A549 treated with RU486 at 1 μM for 4 hours (cell line): ENCODE measurements around the gene DSTYK. TPM values are rescaled to one million over a fixed set of nuclear protein-coding genes. Genes with fewer than 3 reads are reported as not detected.

Experiments
- total RNA-seq: library from RNA; stranded (reverse); fragments of 200-300 nt; extraction: Qiagen RNA extraction; gene quantifications from 5 replicates; pipeline ENCODE4 v1.2.3, GENCODE V29; 2022; ENCODE audit warnings: low read depth

DSTYK gene
- total RNA-seq = 6.2 to 9.7 TPM (median 9.5 TPM) in 5 replicates

GRCh38 chr1:205211169-205211838 lies at the start of gene DSTYK:
Gene DSTYK (minus strand): TSS chr1:205211702. CDS start chr1:205211535, 167 bp downstream.

GRCh38 chr1:205227584-205228013 lies 16.1 kb upstream of the DSTYK start, which contains the start of gene TMCC2:
Gene TMCC2 (plus strand): TSS chr1:205227946. CDS start chr1:205228565, 619 bp downstream.

GRCh38 chr1:205121660-205122488 lies 89.6 kb downstream of the DSTYK start, which contains the start of gene RBBP5:
Gene RBBP5 (minus strand): TSS chr1:205121978. CDS start chr1:205121873, 105 bp downstream.

Other genes starting within 250 kb of the DSTYK start
- gene CNTN2, start 168.5 kb downstream of the DSTYK start, total RNA-seq = 0.03 TPM in 1 of 5 replicates, not detected in the others
- gene TMEM81, start 127.2 kb downstream of the DSTYK start, total RNA-seq = 1.9 to 4.2 TPM (median 2.2 TPM) in 5 replicates
- gene RBBP5, start 89.7 kb downstream of the DSTYK start, total RNA-seq = 9.5 to 14.4 TPM (median 12.8 TPM) in 5 replicates
- 2.0 to 3.3 TPM (median 2.7 TPM) in 5 replicates for gene TMCC2, start 16.2 kb upstream of the DSTYK start, total RNA-seq
- 24.3 to 32.6 TPM (median 31.1 TPM) in 5 replicates for gene NUAK2, start 110.0 kb upstream of the DSTYK start, total RNA-seq
- gene KLHDC8A, start 145.2 kb upstream of the DSTYK start, total RNA-seq = 0.29 to 0.64 TPM (median 0.49 TPM) in 5 replicates
- not detected in 5 replicates for gene LEMD1, start 210.4 kb upstream of the DSTYK start, total RNA-seq
- gene BLACAT1, start 244.3 kb upstream of the DSTYK start, total RNA-seq = 0.05 TPM in 1 of 5 replicates, not detected in the others